ENCODE data around the gene CLSTN2.
"Not testable (repeated sequence)": the region's sequence is repeated elsewhere in the genome, so short reads cannot be mapped to it uniquely, and the experiment has no call there.

Gene CLSTN2

GRCh38 chr3:140423146-140423545, 488.2 kb downstream of the CLSTN2 start:
- no peak for DNase-seq (ENCODE audit: low read depth)

- DNase-seq (ENCODE audit: low read depth): not testable (repeated sequence)
Measured at GRCh38 chr3:140423574-140423973, 488.6 kb downstream of the CLSTN2 start.

GRCh38 chr3:140424211-140424610, 489.2 kb downstream of the CLSTN2 start:
- no peak for DNase-seq (ENCODE audit: low read depth)

GRCh38 chr3:140424726-140425125, 489.7 kb downstream of the CLSTN2 start:
- DNase-seq (ENCODE audit: low read depth): no peak

GRCh38 chr3:140427786-140428185, 492.8 kb downstream of the CLSTN2 start:
- DNase-seq (ENCODE audit: low read depth): no peak

- DNase-seq (ENCODE audit: low read depth): no peak
Measured at GRCh38 chr3:140428380-140428779, 493.4 kb downstream of the CLSTN2 start.

- no peak for DNase-seq (ENCODE audit: low read depth)
Measured at GRCh38 chr3:140429791-140430190, 494.8 kb downstream of the CLSTN2 start.

- DNase-seq (ENCODE audit: low read depth): no peak
Measured at GRCh38 chr3:140430494-140430893, 495.5 kb downstream of the CLSTN2 start.

GRCh38 chr3:140432229-140432669, 497.3 kb downstream of the CLSTN2 start:
- no peak for DNase-seq (ENCODE audit: low read depth)

- DNase-seq (ENCODE audit: low read depth): no peak
Measured at GRCh38 chr3:140433431-140433830, 498.4 kb downstream of the CLSTN2 start.

- no peak for DNase-seq (ENCODE audit: low read depth)
Measured at GRCh38 chr3:140434261-140434905, 499.4 kb downstream of the CLSTN2 start.

GRCh38 chr3:140436421-140436820, 501.4 kb downstream of the CLSTN2 start:
- DNase-seq (ENCODE audit: low read depth): no peak

GRCh38 chr3:140438736-140439470, 503.9 kb downstream of the CLSTN2 start:
- DNase-seq (ENCODE audit: low read depth): no peak

GRCh38 chr3:140439527-140439926, 504.5 kb downstream of the CLSTN2 start:
- no peak for DNase-seq (ENCODE audit: low read depth)

GRCh38 chr3:140440446-140440845, 505.5 kb downstream of the CLSTN2 start:
- no peak for DNase-seq (ENCODE audit: low read depth)

- DNase-seq (ENCODE audit: low read depth): no peak
Measured at GRCh38 chr3:140441006-140441405, 506.0 kb downstream of the CLSTN2 start.

GRCh38 chr3:140442621-140443020, 507.6 kb downstream of the CLSTN2 start:
- DNase-seq (ENCODE audit: low read depth): no peak

GRCh38 chr3:140443073-140443472, 508.1 kb downstream of the CLSTN2 start:
- no peak for DNase-seq (ENCODE audit: low read depth)

GRCh38 chr3:140443806-140444205, 508.8 kb downstream of the CLSTN2 start:
- no peak for DNase-seq (ENCODE audit: low read depth)

GRCh38 chr3:140446734-140447133, 511.7 kb downstream of the CLSTN2 start:
- DNase-seq (ENCODE audit: low read depth): no peak

- DNase-seq (ENCODE audit: low read depth): no peak
Measured at GRCh38 chr3:140447136-140447535, 512.2 kb downstream of the CLSTN2 start.

GRCh38 chr3:140448001-140448400, 513.0 kb downstream of the CLSTN2 start:
- DNase-seq (ENCODE audit: low read depth): no peak

- no peak for DNase-seq (ENCODE audit: low read depth)
Measured at GRCh38 chr3:140449413-140450256, 514.6 kb downstream of the CLSTN2 start.

Data from non-pigmented ciliary epithelial cell (primary cell).